DND-41 (cell line): Measurements from ENCODE around the gene ZCCHC14.

Source experiments
- ATAC-seq: fragments of 200-7000 bp; cut with Tn5 transposase; 3 replicates; pipeline ENCODE4 v1.9.1; 2021; ENCODE audit warnings: low read depth; ENCODE audit not compliant: insufficient read depth
- DNase-seq: peaks from one replicate; pipeline ENCODE4 v3.0.0-alpha.2; 2020
- H2AFZ ChIP-seq: 2 replicates; pipeline ENCODE4 v1.6.0; 2012; ENCODE audit warnings: low read depth, low read length
- H3K27ac ChIP-seq: 2 replicates; pipeline ENCODE4 v1.5.1; 2012; ENCODE audit warnings: low read length, inconsistent platforms
- H3K27me3 ChIP-seq: fragments of 200-600 bp; sonication (generic); 2 replicates; pipeline ENCODE4 v1.6.0; 2012; ENCODE audit warnings: low read length, mild to moderate bottlenecking, inconsistent platforms; ENCODE audit not compliant: insufficient read depth, poor library complexity
- H3K36me3 ChIP-seq: 2 replicates; pipeline ENCODE4 v1.5.1; 2012; ENCODE audit warnings: low read length, inconsistent platforms; ENCODE audit not compliant: insufficient read depth
- H3K4me1 ChIP-seq: 2 replicates; pipeline ENCODE4 v1.5.1; 2012; ENCODE audit warnings: mild to moderate bottlenecking, low read length; ENCODE audit not compliant: insufficient read depth
- H3K4me2 ChIP-seq: 2 replicates; pipeline ENCODE4 v1.6.0; 2012; ENCODE audit warnings: mild to moderate bottlenecking, moderate library complexity, low read length, inconsistent platforms; ENCODE audit not compliant: insufficient read depth
- H3K4me3 ChIP-seq, 2 experiments: fragments of 200-600 bp in 1 of 2; shearing (Covaris generic) in 1 of 2; 2 replicates each; pipeline ENCODE4 v1.5.1; 2012 to 2016; ENCODE audit warnings: inconsistent platforms in 2 of 2, low read length in 2 of 2, mild to moderate bottlenecking in 2 of 2, low read depth in 1 of 2, moderate library complexity in 1 of 2
- H3K79me2 ChIP-seq: 2 replicates; pipeline ENCODE4 v1.6.0; 2012; ENCODE audit warnings: low read length, inconsistent platforms; ENCODE audit not compliant: insufficient read depth
- H3K9ac ChIP-seq: 2 replicates; pipeline ENCODE4 v1.6.0; 2012; ENCODE audit warnings: low read depth, mild to moderate bottlenecking, inconsistent platforms, low read length, moderate library complexity
- H3K9me3 ChIP-seq: 2 replicates; pipeline ENCODE4 v1.5.1; 2012; ENCODE audit warnings: low read length, moderate library complexity, mild to moderate bottlenecking, inconsistent platforms; ENCODE audit not compliant: insufficient read depth, severe bottlenecking
- H4K20me1 ChIP-seq: 2 replicates; pipeline ENCODE4 v1.6.0; 2012; ENCODE audit warnings: low read length; ENCODE audit not compliant: insufficient read depth
- EZH2 ChIP-seq: IDR thresholded peaks from 3 replicates; pipeline ENCODE4 v1.6.1; 2012; ENCODE audit warnings: borderline replicate concordance, low read depth, mild to moderate bottlenecking, moderate library complexity, low read length, inconsistent platforms; ENCODE audit not compliant: severe bottlenecking
- TF ChIP-seq, protein P1 (sequence below): IDR thresholded peaks from 2 replicates; pipeline ENCODE4 v1.5.1; 2012; ENCODE audit warnings: borderline replicate concordance, low read length, moderate library complexity, mild to moderate bottlenecking; ENCODE audit not compliant: poor library complexity, severe bottlenecking; ENCODE audit errors: extremely low read depth

Gene ZCCHC14

DNA sequence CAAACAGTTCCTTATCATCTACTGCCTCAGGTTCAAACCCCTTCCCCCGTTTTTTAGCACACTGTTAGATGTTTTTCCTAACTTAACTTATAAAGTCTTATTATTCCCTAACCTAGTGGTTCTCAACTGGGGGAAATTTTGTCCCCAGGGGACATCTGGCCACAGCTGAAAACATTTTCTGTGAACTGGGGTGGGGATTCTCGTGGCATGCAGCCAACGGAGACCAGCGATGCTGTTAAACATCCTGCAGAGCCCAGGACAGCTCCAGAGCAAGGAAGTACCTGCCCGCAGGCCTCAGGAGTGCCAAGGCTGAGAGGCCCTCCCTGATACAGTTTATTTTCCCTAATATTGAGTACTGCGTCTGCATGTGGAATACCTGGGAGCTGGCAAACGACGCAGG is 24.3 kb downstream of the ZCCHC14 start:
- Histone ChIP-seq H3K9ac (no peak overlapping the region), H3K79me2 (no peaks in the 10 kb centered on the region), H4K20me1 (no peaks in the 10 kb centered on the region; the same call in 1 of the 2 replicates), H3K4me1 (peaks cover 17% of the 10 kb centered on the region), H3K27ac (no peak overlapping the region), H3K4me2 (no peak overlapping the region), H3K36me3 (no peaks in the 10 kb centered on the region), H3K9me3 (no peaks in the 10 kb centered on the region), H3K4me3 (no peak overlapping the region), H3K27me3 (peaks cover 8% of the 10 kb centered on the region), H2AFZ (no peak overlapping the region)
- ATAC-seq = no peak
- DNase-seq = no peak
- TF ChIP-seq, protein P1, sequence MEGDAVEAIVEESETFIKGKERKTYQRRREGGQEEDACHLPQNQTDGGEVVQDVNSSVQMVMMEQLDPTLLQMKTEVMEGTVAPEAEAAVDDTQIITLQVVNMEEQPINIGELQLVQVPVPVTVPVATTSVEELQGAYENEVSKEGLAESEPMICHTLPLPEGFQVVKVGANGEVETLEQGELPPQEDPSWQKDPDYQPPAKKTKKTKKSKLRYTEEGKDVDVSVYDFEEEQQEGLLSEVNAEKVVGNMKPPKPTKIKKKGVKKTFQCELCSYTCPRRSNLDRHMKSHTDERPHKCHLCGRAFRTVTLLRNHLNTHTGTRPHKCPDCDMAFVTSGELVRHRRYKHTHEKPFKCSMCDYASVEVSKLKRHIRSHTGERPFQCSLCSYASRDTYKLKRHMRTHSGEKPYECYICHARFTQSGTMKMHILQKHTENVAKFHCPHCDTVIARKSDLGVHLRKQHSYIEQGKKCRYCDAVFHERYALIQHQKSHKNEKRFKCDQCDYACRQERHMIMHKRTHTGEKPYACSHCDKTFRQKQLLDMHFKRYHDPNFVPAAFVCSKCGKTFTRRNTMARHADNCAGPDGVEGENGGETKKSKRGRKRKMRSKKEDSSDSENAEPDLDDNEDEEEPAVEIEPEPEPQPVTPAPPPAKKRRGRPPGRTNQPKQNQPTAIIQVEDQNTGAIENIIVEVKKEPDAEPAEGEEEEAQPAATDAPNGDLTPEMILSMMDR = no peak
- no peak for TF ChIP-seq EZH2

DNA sequence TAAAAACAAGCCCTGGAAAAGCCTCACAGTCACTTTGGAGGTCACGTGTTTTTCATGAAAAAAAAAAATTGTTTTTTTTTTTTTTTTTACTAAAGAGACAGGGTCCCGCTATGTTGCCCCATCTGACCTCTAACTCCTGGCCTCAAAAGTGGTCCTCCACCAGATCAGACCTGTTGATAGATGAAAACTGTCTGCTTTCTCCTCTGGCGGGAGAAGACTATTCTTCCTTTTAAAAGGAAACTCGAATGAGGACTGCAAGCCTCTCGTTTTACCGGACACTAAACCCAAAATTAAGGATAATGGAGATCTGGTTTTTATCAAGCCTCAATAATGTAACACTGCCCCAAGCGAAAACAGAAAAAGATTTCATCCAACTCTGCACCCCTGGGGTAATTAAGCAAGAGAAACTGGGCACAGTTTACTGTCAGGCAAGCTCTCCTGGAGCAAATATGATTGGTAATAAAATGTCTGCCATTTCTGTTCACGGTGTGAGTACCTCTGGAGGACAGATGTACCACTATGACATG is 25.8 kb downstream of the ZCCHC14 start:
- Histone ChIP-seq H3K36me3 (no peaks in the 10 kb centered on the region), H3K9me3 (no peaks in the 10 kb centered on the region), H3K27me3 (peaks cover 8% of the 10 kb centered on the region), H3K4me2 (no peak overlapping the region), H3K9ac (no peak overlapping the region), H3K4me3 (no peak overlapping the region), H3K27ac (no peak overlapping the region), H4K20me1 (no peaks in the 10 kb centered on the region; the same call in 1 of the 2 replicates), H3K4me1 (peaks cover 17% of the 10 kb centered on the region), H2AFZ (no peak overlapping the region), H3K79me2 (no peaks in the 10 kb centered on the region)
- ATAC-seq = no peak
- TF ChIP-seq, protein P1 = no peak
- TF ChIP-seq EZH2 = no peak
- DNase-seq = no peak

- Histone ChIP-seq H2AFZ (no peak overlapping the region), H3K9me3 (no peaks in the 10 kb centered on the region), H3K4me3 (no peak overlapping the region), H3K27ac (no peak overlapping the region), H3K4me1 (peaks cover 17% of the 10 kb centered on the region), H3K36me3 (no peaks in the 10 kb centered on the region), H3K4me2 (no peak overlapping the region), H4K20me1 (no peaks in the 10 kb centered on the region; the same call in 1 of the 2 replicates), H3K79me2 (no peaks in the 10 kb centered on the region), H3K9ac (no peak overlapping the region), H3K27me3 (peaks cover 10% of the 10 kb centered on the region)
- ATAC-seq = no peak
- TF ChIP-seq EZH2 = no peak
- TF ChIP-seq, protein P1 = no peak
- no peak for DNase-seq
Observed at GRCh38 chr16:87465879-87466278, 26.9 kb downstream of the ZCCHC14 start.
